Endothelial cell (in vitro differentiated cells): Measurements from ENCODE around the gene ARHGEF2. TPM values are rescaled to one million over a fixed set of nuclear protein-coding genes. Genes with fewer than 3 reads are reported as not detected.
A peak's percentile ranks its signal among the peaks of the same experiment; 100 is the strongest.

Experiments
- DNase-seq: peaks from one replicate; pipeline ENCODE4 v3.0.0; 2021; ENCODE audit warnings: low spot score
- H3K27ac Mint-ChIP-seq: one replicate; pipeline ENCODE4 v1.8.0; 2021; ENCODE audit warnings: mixed read lengths, inconsistent platforms; ENCODE audit not compliant: unreplicated experiment
- H3K27me3 Mint-ChIP-seq: one replicate; pipeline ENCODE4 v1.8.0; 2021; ENCODE audit warnings: mild to moderate bottlenecking, moderate library complexity, mixed read lengths, inconsistent platforms; ENCODE audit not compliant: unreplicated experiment
- H3K36me3 Mint-ChIP-seq: one replicate; pipeline ENCODE4 v1.8.0; 2021; ENCODE audit warnings: mild to moderate bottlenecking, low read depth, mixed read lengths, inconsistent platforms; ENCODE audit not compliant: unreplicated experiment
- H3K4me1 Mint-ChIP-seq: one replicate; pipeline ENCODE4 v1.8.0; 2021; ENCODE audit warnings: mild to moderate bottlenecking, mixed read lengths, inconsistent platforms; ENCODE audit not compliant: unreplicated experiment
- H3K4me3 Mint-ChIP-seq: one replicate; pipeline ENCODE4 v1.8.0; 2021; ENCODE audit warnings: mild to moderate bottlenecking, mixed read lengths, inconsistent platforms; ENCODE audit not compliant: unreplicated experiment
- H3K9me3 Mint-ChIP-seq: one replicate; pipeline ENCODE4 v1.8.0; 2021; ENCODE audit warnings: mixed read lengths, inconsistent platforms; ENCODE audit not compliant: unreplicated experiment
- total RNA-seq: library from RNA; stranded (reverse); fragmentation: NEBNext Ultra II Directional; extraction: Animal tissue kit (Norgen Biotek cat#: 25700); gene quantifications from one replicate; pipeline ENCODE4 v1.2.1, GENCODE V29; 2021; ENCODE audit not compliant: unreplicated experiment
- TF ChIP-seq, protein P1 (sequence below): fragments of 200-600 bp; sonication (generic); IDR thresholded peaks from one replicate; pipeline ENCODE4 v1.5.0; 2021; ENCODE audit warnings: antibody characterized with exemption; ENCODE audit not compliant: unreplicated experiment

The ARHGEF2 gene
- total RNA-seq, 1 donor from 2014 or later, result 244 TPM

DNA sequence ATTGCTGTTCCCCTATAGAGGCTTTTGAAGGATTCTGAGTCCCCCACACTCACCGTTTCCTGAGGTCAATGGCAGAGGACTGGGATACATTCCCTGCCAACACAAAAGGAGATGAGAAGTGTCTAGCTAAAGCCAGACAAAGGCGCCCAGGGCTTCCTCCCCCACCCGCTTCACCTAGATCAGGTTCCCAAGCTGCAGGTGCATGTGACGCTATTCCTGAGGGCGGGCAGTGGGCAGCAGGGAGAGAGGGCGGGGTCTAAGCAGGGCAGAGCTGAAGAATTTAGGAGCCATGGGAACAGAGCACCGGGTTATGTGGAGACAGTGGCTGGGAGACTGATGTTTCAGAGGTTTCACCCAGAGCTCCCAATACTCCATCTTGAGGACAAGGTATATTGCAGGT is 6.0 kb upstream of the ARHGEF2 start:
- TF ChIP-seq, protein P1, sequence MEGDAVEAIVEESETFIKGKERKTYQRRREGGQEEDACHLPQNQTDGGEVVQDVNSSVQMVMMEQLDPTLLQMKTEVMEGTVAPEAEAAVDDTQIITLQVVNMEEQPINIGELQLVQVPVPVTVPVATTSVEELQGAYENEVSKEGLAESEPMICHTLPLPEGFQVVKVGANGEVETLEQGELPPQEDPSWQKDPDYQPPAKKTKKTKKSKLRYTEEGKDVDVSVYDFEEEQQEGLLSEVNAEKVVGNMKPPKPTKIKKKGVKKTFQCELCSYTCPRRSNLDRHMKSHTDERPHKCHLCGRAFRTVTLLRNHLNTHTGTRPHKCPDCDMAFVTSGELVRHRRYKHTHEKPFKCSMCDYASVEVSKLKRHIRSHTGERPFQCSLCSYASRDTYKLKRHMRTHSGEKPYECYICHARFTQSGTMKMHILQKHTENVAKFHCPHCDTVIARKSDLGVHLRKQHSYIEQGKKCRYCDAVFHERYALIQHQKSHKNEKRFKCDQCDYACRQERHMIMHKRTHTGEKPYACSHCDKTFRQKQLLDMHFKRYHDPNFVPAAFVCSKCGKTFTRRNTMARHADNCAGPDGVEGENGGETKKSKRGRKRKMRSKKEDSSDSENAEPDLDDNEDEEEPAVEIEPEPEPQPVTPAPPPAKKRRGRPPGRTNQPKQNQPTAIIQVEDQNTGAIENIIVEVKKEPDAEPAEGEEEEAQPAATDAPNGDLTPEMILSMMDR, result no peak
- Mint-ChIP-seq H3K27ac (no peak overlapping the region), H3K4me1 (peaks cover 55% of the 10 kb centered on the region), H3K9me3 (no peaks in the 10 kb centered on the region), H3K27me3 (peaks cover 7% of the 10 kb centered on the region), H3K4me3 (no peak overlapping the region), H3K36me3 (peaks cover 4% of the 10 kb centered on the region)
- no peak for DNase-seq

DNA sequence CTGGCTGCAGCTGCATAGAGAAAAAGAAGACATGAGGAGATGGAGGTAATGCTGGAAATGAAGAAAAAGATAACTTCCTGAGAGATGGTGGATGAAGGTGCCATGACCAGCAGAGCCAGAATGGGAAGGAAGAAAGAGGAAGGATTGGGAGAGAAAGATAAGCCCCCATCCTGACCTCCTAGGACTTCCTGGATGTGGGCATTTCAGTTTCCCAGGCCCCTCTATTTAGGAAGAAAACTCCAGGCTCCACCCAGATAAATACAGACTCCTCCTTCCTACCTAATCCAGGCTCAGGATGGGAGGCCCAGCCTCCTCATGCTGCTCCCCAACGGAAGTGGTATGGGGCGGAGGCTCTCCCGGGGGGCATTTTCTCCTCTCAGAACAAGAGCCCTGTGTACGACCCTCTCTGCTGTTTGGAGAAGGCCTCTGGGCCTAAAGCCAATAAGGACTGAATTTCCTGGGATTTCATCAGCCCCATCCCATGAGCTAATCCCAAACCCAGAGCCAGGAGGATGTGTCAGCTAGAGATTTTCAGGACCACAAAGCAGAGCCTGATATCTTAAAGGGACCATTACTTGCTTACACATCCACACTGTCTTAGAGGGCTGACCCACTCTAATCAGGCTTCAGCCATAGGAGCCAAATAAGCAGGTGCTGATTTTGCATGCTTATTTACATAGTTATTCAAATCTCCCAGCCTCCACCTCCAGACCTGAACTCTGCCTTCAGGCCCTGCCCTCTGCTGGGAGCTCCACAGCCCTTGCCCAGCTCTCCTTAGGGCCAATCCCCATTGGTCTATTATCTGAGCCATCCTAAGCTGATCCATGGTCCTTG is 5.1 kb upstream of the ARHGEF2 start:
- TF ChIP-seq, protein P1, result no peak
- Mint-ChIP-seq H3K36me3 (no peaks in the 10 kb centered on the region), H3K27ac (no peak overlapping the region), H3K9me3 (no peaks in the 10 kb centered on the region), H3K4me1 (peaks cover 54% of the 10 kb centered on the region), H3K4me3 (no peak overlapping the region), H3K27me3 (peaks cover 7% of the 10 kb centered on the region)
- DNase-seq, result no peak

DNA sequence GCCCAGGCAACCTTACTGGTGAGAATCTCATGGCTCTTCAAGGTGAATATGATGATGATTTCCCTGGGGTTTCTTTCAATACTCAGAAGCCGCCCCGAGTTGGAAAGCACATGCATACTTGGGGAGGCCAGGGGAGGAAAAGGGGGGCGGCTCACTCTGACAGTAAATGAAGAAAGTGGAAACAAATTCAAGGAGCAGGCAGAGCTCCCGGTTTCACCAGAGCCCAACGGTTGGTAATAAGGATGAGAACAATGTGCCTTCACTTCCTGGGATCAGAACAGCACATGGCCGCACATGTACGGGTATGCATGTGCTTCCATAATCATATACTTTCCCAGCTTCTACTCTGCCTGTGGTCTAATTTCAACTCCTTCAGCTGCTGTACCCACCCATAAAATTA is 3.8 kb upstream of the ARHGEF2 start:
- TF ChIP-seq, protein P1, result no peak
- H3K4me3 Mint-ChIP-seq, result no peak overlapping the region
- peaks cover 4% of the 10 kb centered on the region for H3K36me3 Mint-ChIP-seq
- DNase-seq, result no peak
- no peaks in the 10 kb centered on the region for H3K9me3 Mint-ChIP-seq
- H3K27ac Mint-ChIP-seq, result peak overlapping the region; percentile 86
- H3K4me1 Mint-ChIP-seq, result peaks cover 60% of the 10 kb centered on the region
- peaks cover 12% of the 10 kb centered on the region for H3K27me3 Mint-ChIP-seq

DNA sequence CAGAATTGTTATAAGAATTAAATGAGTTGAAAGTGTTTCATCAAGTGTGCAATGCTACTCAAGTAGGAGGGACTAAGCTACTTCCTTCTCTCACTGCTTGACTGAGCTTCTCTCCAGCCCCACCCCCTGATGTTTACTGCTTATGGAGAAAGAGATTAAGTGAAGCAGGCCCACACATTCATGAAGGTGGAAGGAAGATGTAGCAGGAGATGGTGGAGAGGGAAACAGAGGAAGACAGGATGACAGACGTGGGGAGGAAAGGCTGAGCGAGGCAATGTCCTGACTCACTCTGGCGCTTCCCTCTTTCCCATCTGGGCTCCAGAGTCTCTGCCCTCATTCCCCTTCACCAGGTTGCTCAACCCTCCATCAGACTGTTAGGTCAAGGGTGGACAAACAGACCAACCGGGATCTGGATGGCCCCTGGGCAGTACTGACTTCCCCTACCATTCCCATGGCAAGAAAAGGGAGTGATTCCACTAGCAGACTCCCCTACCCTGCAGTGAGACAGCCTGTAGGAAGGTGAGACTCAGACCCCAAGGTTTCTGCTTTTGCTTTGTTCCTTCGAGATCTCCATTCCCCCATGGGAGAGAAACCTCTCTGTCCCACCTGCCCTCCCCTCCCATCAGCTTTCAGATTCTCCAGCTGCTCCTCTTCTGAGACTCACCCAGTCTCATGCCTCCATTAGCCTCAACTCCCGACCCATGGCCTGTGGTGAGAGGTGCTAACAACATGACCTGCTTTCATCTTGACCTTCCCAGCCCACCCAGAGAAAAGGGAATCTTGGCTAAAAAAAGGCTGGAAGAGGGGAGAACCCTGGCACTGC is 3.1 kb upstream of the ARHGEF2 start:
- peaks cover 15% of the 10 kb centered on the region for H3K27me3 Mint-ChIP-seq
- no peak for DNase-seq
- peaks cover 7% of the 10 kb centered on the region for H3K36me3 Mint-ChIP-seq
- peak overlapping the region; percentile 86 for H3K27ac Mint-ChIP-seq
- TF ChIP-seq, protein P1, result no peak
- peak overlapping the region; percentile 85 for H3K4me3 Mint-ChIP-seq
- peaks cover 66% of the 10 kb centered on the region for H3K4me1 Mint-ChIP-seq
- H3K9me3 Mint-ChIP-seq, result no peaks in the 10 kb centered on the region
